GM19239 (cell line): ENCODE measurements around the gene LRRC8C.
A peak's percentile ranks its signal among the peaks of the same experiment; 100 is the strongest.

Source experiments
- DNase-seq: peaks from one replicate; pipeline ENCODE4 v3.0.0; 2011; ENCODE audit warnings: low spot score; ENCODE audit not compliant: insufficient read length
- FAIRE-seq: peaks from 2 replicates; lab custom pipeline; 2011; peaks lifted over from hg19 to GRCh38; lab: Jason Lieb, UNC

The LRRC8C gene

GRCh38 chr1:89757532-89757931 is 124.6 kb downstream of the LRRC8C start:
- DNase-seq = peak; percentile 32

GRCh38 chr1:89758156-89758555 is 125.2 kb downstream of the LRRC8C start:
- DNase-seq (no peak), FAIRE-seq (no peak)

More at GRCh38 chr1:89757532-89757931, 124.6 kb downstream of the LRRC8C start:
- peak; percentile 83 for FAIRE-seq

- no peak for FAIRE-seq
- no peak for DNase-seq
These were observed 126.1 kb downstream of the LRRC8C start for GRCh38 chr1:89759036-89759435.

GRCh38 chr1:89760496-89760895 is 127.6 kb downstream of the LRRC8C start:
- FAIRE-seq = no peak

GRCh38 chr1:89761338-89761737 is 128.4 kb downstream of the LRRC8C start:
- FAIRE-seq (no peak), DNase-seq (no peak)

More at GRCh38 chr1:89760496-89760895, 127.6 kb downstream of the LRRC8C start:
- DNase-seq = no peak

GRCh38 chr1:89761901-89762300 is 129.0 kb downstream of the LRRC8C start:
- no peak for DNase-seq
- FAIRE-seq = no peak

GRCh38 chr1:89762386-89762778 is 129.5 kb downstream of the LRRC8C start:
- DNase-seq = no peak
- FAIRE-seq = no peak

- DNase-seq (peak; percentile 64), FAIRE-seq (peak; percentile 53)
These were observed 130.1 kb downstream of the LRRC8C start for GRCh38 chr1:89762779-89763648.

GRCh38 chr1:89763649-89763986 is 130.7 kb downstream of the LRRC8C start:
- FAIRE-seq = no peak
- DNase-seq = no peak

GRCh38 chr1:89765774-89766173 is 132.9 kb downstream of the LRRC8C start:
- FAIRE-seq (no peak), DNase-seq (no peak)

GRCh38 chr1:89767618-89768017 is 134.7 kb downstream of the LRRC8C start:
- FAIRE-seq (no peak), DNase-seq (no peak)
